Glutamatergic neuron (in vitro differentiated cells): ENCODE data around the gene GALK2. TPM values are rescaled to one million over a fixed set of nuclear protein-coding genes. Genes with fewer than 3 reads are reported as not detected.

Experiments used
- DNase-seq: peaks from one replicate; pipeline ENCODE4 v3.0.0; 2022
- H3K27ac Mint-ChIP-seq: one replicate; pipeline ENCODE4 v1.8.0; 2020; ENCODE audit warnings: mild to moderate bottlenecking, mixed read lengths, inconsistent platforms; ENCODE audit not compliant: unreplicated experiment
- H3K27me3 Mint-ChIP-seq: one replicate; pipeline ENCODE4 v1.8.0; 2020; ENCODE audit warnings: mild to moderate bottlenecking, moderate library complexity, mixed read lengths, inconsistent platforms; ENCODE audit not compliant: unreplicated experiment
- H3K36me3 Mint-ChIP-seq: one replicate; pipeline ENCODE4 v1.8.0; 2020; ENCODE audit warnings: mild to moderate bottlenecking, mixed read lengths, inconsistent platforms; ENCODE audit not compliant: unreplicated experiment
- H3K4me1 Mint-ChIP-seq: one replicate; pipeline ENCODE4 v1.8.0; 2020; ENCODE audit warnings: mild to moderate bottlenecking, low read depth, mixed read lengths, inconsistent platforms; ENCODE audit not compliant: unreplicated experiment
- H3K4me3 Mint-ChIP-seq: one replicate; pipeline ENCODE4 v1.8.0; 2020; ENCODE audit warnings: mild to moderate bottlenecking, mixed read lengths, inconsistent platforms; ENCODE audit not compliant: unreplicated experiment
- H3K9me3 Mint-ChIP-seq: one replicate; pipeline ENCODE4 v1.8.0; 2020; ENCODE audit warnings: mild to moderate bottlenecking, moderate library complexity, mixed read lengths, inconsistent platforms; ENCODE audit not compliant: unreplicated experiment
- total RNA-seq: library from RNA; stranded (reverse); fragmentation: NEBNext Ultra II Directional; extraction: Animal tissue kit (Norgen Biotek cat#: 25700); gene quantifications from one replicate; pipeline ENCODE4 v1.2.1, GENCODE V29; 2021; ENCODE audit not compliant: unreplicated experiment
- TF ChIP-seq, protein P1 (sequence below): fragments of 200-600 bp; sonication (generic); IDR thresholded peaks from one replicate; pipeline ENCODE4 v1.5.0; 2021; ENCODE audit not compliant: partially characterized antibody, unreplicated experiment

The GALK2 gene
- total RNA-seq, 1 donor from 2014 or later: 19.9 TPM

DNA sequence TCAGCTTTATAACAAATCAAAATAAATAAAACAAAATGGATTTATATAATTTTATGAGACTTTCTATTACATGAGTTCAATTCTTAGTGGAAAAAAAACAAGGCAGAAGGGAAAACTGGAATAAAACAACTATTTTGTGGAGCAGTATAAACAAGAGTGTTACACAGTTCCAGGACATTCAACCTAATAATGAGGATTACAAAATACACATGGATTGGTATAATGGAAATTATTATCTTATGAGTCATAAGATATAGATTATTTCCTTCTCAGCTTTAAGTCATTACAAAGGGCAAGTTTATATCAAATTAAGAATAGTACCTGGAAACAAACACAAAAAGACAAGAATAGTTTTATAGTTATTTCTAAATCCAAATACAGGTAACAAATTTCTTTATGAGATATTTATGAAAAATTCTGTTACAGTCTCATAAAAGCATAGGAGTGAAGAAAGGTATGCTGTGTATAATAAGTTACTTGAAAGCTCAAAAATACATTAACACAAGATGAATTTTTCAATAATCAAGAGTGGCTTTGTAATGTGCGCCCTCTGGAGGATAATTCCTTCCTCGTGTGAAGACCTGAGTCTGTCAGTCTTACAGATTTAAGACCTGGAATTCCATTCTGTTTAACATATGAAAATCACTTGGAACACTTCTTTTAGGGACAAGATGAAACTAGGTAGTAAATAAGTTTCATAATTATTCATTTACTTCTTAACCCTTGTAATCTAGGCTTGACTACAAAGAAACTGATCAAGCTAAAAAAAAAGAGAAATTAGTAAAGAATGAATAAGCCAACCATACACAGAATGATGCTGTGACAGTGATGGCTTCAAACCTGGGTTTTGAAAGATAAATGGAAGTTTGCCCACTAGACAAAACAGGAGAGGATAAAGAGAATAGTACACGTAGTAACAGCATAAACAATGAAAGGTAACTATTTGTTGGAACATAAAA lies 24.1 kb upstream of the GALK2 start:
- no peak for DNase-seq
- Mint-ChIP-seq H3K27ac (no peak overlapping the region), H3K27me3 (no peaks in the 10 kb centered on the region), H3K4me1 (peaks cover 6% of the 10 kb centered on the region), H3K36me3 (no peaks in the 10 kb centered on the region), H3K9me3 (no peaks in the 10 kb centered on the region), H3K4me3 (no peak overlapping the region)
- TF ChIP-seq, protein P1, sequence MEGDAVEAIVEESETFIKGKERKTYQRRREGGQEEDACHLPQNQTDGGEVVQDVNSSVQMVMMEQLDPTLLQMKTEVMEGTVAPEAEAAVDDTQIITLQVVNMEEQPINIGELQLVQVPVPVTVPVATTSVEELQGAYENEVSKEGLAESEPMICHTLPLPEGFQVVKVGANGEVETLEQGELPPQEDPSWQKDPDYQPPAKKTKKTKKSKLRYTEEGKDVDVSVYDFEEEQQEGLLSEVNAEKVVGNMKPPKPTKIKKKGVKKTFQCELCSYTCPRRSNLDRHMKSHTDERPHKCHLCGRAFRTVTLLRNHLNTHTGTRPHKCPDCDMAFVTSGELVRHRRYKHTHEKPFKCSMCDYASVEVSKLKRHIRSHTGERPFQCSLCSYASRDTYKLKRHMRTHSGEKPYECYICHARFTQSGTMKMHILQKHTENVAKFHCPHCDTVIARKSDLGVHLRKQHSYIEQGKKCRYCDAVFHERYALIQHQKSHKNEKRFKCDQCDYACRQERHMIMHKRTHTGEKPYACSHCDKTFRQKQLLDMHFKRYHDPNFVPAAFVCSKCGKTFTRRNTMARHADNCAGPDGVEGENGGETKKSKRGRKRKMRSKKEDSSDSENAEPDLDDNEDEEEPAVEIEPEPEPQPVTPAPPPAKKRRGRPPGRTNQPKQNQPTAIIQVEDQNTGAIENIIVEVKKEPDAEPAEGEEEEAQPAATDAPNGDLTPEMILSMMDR: peak; percentile 68

DNA sequence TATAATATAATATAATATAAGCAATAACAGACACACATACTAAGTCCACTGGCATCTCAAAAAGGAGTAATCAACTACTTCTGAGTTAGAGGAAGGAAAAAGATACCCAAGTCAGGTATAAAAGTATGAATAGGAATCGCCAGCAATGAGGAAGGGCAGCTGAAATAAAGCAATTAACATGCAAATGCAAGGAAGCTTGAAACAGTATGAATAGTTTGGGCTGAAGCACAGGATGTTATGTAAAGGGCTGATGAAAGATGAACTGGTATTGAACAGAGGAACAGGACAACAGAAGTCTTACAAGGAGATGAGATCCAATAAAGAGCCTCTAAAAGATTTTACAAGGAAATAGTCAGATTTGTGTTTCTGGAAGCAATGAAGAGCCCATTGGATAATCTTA lies 21.7 kb upstream of the GALK2 start:
- Mint-ChIP-seq H3K36me3 (no peaks in the 10 kb centered on the region), H3K27me3 (no peaks in the 10 kb centered on the region), H3K27ac (no peak overlapping the region), H3K9me3 (no peaks in the 10 kb centered on the region), H3K4me1 (peaks cover 6% of the 10 kb centered on the region), H3K4me3 (no peak overlapping the region)
- TF ChIP-seq, protein P1: no peak
- no peak for DNase-seq

DNA sequence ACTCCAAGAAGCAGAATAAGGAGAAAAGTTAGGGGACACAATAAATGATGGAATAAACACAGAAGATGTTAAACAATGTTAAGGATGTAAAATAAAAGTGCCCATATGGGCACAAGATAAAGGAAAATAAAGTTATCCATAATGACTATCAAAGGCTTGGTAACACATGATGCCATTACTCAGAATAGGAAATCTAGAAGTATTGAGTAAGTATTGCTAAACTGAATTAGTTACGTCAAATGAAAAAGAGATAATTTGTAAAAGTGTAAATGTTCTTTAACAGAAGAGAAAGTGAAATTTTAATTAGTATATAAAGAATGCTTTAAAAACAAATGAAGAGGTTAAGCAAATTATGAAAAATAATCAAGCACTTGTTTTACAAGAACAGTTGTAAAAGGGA lies 21.3 kb upstream of the GALK2 start:
- Mint-ChIP-seq H3K4me3 (no peak overlapping the region), H3K9me3 (no peaks in the 10 kb centered on the region), H3K4me1 (peaks cover 8% of the 10 kb centered on the region), H3K27me3 (no peaks in the 10 kb centered on the region), H3K27ac (no peak overlapping the region), H3K36me3 (no peaks in the 10 kb centered on the region)
- DNase-seq: no peak
- TF ChIP-seq, protein P1: no peak

DNA sequence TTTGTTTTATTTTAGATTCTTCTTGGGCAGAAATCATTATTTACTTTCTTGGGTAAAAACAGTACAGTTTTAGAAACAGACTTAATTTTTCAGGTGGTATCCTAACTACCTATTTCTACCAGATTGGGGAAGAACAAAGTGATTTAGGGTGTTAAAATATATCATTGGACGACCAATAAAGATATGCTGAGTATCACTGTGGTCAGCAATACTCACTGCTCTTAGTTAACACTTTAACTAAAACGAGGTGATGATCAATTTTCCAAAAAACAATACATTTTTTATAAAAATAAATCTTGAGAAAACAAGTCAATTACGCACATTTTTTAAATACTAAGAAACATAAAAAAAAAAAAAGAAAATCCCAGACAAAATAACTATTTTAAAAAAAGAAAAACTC lies 18.2 kb upstream of the GALK2 start:
- no peak for DNase-seq
- peaks cover 18% of the 10 kb centered on the region for H3K4me1 Mint-ChIP-seq
- no peaks in the 10 kb centered on the region for H3K36me3 Mint-ChIP-seq
- H3K27ac Mint-ChIP-seq: no peak overlapping the region
- no peak overlapping the region for H3K4me3 Mint-ChIP-seq
- peaks cover 3% of the 10 kb centered on the region for H3K27me3 Mint-ChIP-seq
- TF ChIP-seq, protein P1: no peak
- H3K9me3 Mint-ChIP-seq: no peaks in the 10 kb centered on the region
